HK-2 (cell line): ENCODE results near the gene SAMD13.
A peak's percentile ranks its signal among the peaks of the same experiment; 100 is the strongest.

Experiments
- DNase-seq: peaks from one replicate; pipeline ENCODE4 v3.0.0-alpha.2; 2018; ENCODE audit not compliant: unreplicated experiment

The SAMD13 gene, protein sequence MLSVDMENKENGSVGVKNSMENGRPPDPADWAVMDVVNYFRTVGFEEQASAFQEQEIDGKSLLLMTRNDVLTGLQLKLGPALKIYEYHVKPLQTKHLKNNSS

DNA sequence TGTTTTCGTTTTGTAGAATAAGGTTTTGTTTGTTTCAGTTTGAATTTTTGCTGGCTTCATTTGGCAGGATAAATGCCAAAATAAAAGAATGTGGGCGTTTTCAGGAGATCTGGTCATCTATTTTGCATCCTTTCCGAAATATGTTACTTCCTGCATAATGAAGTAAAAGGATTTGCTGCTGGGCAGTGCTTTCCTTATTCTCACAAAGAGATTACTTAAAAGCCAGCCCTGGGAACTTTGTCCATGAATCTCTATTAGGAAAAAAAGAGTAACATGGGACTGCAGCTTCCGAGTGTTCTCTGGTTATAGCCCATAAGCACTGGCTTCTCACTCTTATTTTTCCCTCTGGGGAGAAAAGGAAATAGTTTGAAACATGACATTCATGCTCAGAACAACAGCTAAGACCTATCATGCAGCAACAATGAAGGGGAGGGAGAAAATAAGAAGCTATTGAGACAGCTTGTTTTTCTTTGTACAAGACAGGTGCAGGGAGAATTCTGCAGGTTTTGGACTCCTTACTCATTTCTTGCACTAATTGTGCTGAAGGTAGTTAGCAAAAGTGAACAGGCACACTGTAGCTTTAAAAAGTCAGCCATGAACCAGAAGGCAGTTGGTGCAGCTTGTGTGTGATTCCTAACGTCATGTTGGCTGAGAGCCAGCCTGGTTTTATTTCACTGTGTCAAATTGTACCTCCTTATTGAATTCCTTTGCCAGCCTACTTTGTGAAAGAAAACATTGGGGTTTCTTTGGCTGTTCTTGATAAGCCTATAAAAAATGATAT, at the start of gene SAMD13:
Gene SAMD13 (plus strand): TSS at position 705 of the 781 bp plus-strand sequence. CDS start 1,527 bp downstream, outside the sequence.
- no peak for DNase-seq

- no peak for DNase-seq
Observed at GRCh38 chr1:84253036-84253435, 48.5 kb upstream of the SAMD13 start.

DNA sequence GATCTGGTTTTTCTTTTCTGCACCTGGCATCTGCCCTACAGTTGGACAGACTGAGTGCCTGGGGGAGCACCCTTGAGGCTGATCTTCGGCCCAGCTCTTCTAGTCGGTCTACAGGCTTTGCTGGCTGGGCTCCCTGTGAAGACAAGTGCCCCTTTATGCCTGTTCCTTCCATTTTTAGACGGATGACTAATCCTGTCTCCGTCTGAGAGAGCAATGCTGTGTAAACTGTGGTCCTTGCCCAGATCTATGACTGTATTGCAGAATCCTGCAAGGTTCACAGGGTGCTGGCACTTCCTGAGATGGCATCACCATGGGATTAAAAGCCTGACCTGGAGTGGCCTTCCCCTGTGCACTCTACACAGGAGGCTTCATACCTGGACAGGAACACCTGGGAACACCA, 47.6 kb upstream of the SAMD13 start:
- peak; percentile 45 for DNase-seq

GRCh38 chr1:84254703-84255238, 46.7 kb upstream of the SAMD13 start:
- DNase-seq = no peak

DNA sequence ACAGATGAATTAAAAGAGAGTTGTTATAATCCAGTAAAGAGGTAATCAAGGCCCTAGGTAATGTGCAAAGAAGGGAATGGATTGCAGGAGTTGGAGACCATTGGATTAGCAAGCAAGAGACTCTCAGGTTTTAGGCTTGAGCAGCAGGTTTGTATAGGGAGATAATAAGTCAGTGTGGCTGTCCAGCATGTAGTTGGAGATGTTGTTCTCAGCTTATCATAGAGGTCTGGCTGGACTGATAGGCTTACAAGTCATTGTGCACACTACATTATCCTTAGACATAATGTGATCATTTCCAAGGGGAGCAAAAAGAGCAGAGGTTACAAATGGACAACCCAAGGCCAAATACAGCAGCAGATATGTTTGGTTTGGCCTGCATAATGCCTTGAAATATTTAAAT, 45.9 kb upstream of the SAMD13 start:
- DNase-seq = no peak

DNA sequence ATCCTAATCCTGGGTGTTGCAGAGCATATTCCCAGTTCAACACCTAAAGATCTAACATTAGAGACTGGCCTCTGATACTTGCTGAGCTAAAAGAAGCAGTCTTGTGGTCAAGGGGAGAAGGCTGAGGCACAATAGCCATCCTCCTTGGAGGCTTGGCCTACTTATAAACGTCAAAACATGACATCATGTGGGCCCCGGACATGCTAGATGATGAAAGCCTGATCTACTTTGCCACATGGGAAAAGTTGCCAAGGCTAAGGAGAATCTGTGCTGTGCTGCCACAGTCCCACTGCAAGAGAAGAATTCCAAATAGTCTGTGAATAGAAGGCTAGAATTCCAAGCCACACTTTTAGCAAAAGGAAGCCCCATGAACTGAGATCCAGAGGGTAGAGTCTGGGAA, 43.9 kb upstream of the SAMD13 start:
- DNase-seq = no peak

GRCh38 chr1:84259376-84259775, 42.1 kb upstream of the SAMD13 start:
- DNase-seq = no peak

GRCh38 chr1:84259989-84260388, 41.5 kb upstream of the SAMD13 start:
- no peak for DNase-seq

- no peak for DNase-seq
Observed at GRCh38 chr1:84260852-84261518, 40.5 kb upstream of the SAMD13 start.

DNA sequence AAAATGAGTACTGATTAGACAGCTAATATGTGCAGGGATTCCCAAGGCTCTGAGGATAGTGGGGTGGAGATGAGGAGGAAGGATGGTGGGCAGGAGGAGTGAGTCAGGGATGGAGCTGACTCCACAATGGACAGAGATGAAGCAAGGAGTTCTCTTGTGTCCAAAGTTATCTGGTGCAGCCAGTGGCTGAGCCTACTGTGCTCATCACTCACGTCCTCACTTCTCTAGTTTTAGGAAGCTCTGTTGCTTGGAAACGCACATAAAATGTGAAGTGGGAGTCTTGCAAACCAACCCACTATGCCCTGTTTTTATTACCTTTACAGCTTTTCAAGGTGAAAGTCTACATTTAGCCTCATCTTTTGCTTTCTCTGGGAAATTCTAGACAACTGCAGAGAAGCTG, 36.5 kb upstream of the SAMD13 start:
- DNase-seq = no peak

- no peak for DNase-seq
Observed at GRCh38 chr1:84265867-84266266, 35.6 kb upstream of the SAMD13 start.

- no peak for DNase-seq
Observed at GRCh38 chr1:84266748-84267147, 34.8 kb upstream of the SAMD13 start.

- DNase-seq = no peak
Observed at GRCh38 chr1:84267476-84267875, 34.0 kb upstream of the SAMD13 start.

DNA sequence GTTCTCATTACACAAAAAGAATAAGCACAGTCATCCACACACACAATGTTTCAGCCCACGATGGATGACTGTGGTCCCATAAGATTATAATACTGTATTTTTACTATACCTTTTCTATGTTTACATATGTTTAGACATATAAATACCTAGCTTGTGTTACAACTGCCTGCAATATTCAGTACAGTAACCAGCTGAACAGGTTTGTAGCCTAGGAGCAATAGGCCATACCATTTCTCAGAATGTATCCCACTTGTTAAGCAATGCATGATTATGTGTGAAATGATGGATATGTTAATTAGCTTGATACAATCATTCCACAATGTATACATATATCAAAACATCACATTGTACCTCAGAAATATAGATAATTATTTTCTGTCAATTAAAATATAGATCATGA, 33.2 kb upstream of the SAMD13 start:
- no peak for DNase-seq

DNA sequence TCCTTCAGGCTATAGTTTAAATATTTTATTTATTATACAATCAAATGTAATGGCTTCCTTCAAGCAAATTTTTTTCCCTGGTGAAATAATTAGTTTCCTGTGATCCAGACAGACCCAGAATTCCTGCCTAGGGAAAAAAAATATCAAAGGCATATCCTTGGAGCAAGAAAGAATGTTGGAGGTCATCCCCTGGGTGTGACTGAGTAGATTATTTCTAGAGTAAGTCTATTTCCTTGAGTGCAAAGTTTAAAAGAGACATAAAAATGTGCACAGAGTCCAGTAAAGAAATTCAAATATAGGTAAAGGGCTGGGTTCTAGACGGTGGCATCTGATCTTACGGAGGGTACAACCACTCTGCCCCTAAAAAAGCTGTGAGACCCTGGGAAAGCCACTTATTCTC, 32.2 kb upstream of the SAMD13 start:
- no peak for DNase-seq

- DNase-seq = no peak
Observed at GRCh38 chr1:84271441-84272151, 29.9 kb upstream of the SAMD13 start.

DNA sequence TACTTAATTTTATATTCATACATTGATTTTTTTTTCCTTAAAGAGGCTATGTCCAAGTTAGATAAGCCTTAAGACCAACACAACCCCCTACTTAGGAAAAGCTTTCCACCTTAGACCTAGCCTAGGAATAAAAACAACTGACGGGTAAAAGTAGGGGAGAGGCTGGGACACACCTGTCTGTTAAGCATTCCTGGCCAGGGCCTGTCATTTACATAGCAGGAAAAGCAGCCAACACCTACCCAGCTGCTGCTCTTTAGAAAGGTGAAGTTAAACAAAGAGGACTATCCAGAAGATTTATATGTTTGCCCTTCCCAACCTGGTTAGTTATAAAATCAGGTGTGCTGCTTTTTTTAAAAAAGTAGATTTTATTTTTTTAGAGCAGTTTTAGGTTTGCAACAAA, 29.1 kb upstream of the SAMD13 start:
- no peak for DNase-seq

GRCh38 chr1:84277343-84278059, 24.0 kb upstream of the SAMD13 start:
- no peak for DNase-seq

DNA sequence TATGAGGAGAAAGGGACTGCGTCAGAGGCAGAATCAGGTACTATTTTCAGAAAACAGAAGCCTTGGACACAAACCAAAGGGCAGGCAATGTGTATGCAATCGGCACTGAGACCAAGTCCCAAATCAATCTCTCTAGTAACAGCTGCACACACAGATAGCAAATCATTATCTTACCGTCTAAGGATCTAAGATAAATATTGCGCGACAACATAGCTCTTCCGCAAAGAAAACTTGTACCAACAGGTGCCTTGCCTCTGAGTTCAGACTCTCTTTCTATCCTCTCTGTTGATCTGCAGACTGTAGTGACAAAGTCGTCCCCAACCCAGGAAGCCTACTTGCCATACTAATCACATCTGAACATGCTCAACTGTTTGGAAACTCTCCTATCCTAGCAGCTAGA, 22.6 kb upstream of the SAMD13 start:
- no peak for DNase-seq

- no peak for DNase-seq
Observed at GRCh38 chr1:84280912-84281311, 20.6 kb upstream of the SAMD13 start.

DNA sequence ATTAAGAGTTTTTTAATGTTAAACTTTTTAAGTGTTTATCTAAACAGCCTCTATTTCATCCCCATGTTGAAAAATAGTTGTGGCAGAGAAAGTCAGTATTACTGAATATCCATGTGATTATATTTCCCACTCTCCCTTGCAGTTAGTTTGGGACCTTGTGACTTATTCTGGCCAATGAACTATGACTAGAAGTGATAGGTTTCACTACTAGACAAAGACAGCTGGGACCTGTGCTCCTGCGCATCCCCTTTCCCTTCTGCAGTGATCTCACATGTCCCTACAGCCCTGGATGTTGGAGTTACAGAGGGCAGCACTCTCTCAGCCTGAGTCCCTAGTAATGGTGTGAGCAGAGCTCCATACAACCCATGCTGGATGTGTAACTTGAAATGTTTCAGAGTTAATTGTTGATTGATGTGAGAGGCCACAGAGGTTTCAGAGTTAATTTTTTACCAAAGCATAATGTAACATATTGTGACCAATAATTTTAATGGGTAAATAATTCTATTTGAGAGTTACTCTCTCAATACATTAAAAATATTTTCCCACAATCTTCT, 18.7 kb upstream of the SAMD13 start:
- no peak for DNase-seq
